ENCODE results near the gene RGP1. TPM values are rescaled to one million over a fixed set of nuclear protein-coding genes. Genes with fewer than 3 reads are reported as not detected.

Gene RGP1
- total and polyA plus RNA-seq, 9 of the 15 experiments (the other 6 are each of a cell fraction or from before 2014, with no cell fraction given) = 0.42 to 13.8 (median 6.7) TPM

GRCh38 chr9:35755071-35755470, 6.0 kb downstream of the RGP1 start:
- H3K4me1 ChIP-seq (replicated peaks in 1 of 2; ENCODE audit: control insufficient read depth in 2 of 2, insufficient read depth in 2 of 2, low read length in 2 of 2) = peaks cover 6 to 9% of the 10 kb centered on the region in 2 experiments
- H3K9ac ChIP-seq (ENCODE audit: insufficient read depth in 1 of 2, low read depth in 2 of 2, low read length in 2 of 2) = no peak overlapping the region
- no peaks in the 10 kb centered on the region for H3K9me1 ChIP-seq (ENCODE audit: control insufficient read depth, insufficient read depth, low read length)
- DNase-seq (ENCODE audit: extremely low read depth in 1 of 4, low spot score in 3 of 4) (no peak), FAIRE-seq (peak; percentile 40), ATAC-seq (no peak)
- H2AFZ ChIP-seq (ENCODE audit: low read depth, low read length) = no peak overlapping the region
- intact Hi-C loops (cut with micrococcal nuclease) (no loop called here), in situ Hi-C loops (cut with MboI) (no loop called here)
- no peaks in the 10 kb centered on the region for H3K9me3 ChIP-seq (replicated peaks; ENCODE audit: control insufficient read depth, insufficient read depth, low read depth, low read length)
- H3K4me2 ChIP-seq (ENCODE audit: insufficient read depth, low read length) = no peak overlapping the region
- POLR2A ChIA-PET = interaction anchor here (1.0 to 1.7 kb wide), 2 partner anchors 14 to 22 kb away, joined by 3 to 5 read pairs; partner anchors contain the start of genes CREB3 and TLN1
- no peaks in the 10 kb centered on the region for H4K20me1 ChIP-seq (replicated peaks; ENCODE audit: control insufficient read depth, insufficient read depth, low read length)
- peaks cover 27% of the 10 kb centered on the region for H3K79me2 ChIP-seq (ENCODE audit: control insufficient read depth, insufficient read depth, low read length)
- 7% methylated on average over 4 of the region's 4 CpGs for WGBS (ENCODE audit: insufficient coverage, low coverage, missing lambda C conversion rate)
- peaks cover 31% of the 10 kb centered on the region; the same call in 2 of the 3 replicates for H3K36me3 ChIP-seq (ENCODE audit: control insufficient read depth, insufficient read depth, low read length)
- BruUV-seq (replicated peaks) = no TSS peak
- no peak overlapping the region for H3K4me3 ChIP-seq
- no peaks in the 10 kb centered on the region for H3K27me3 ChIP-seq (ENCODE audit: control insufficient read depth in 2 of 2, insufficient read depth in 2 of 2, low read length in 2 of 2)
- H3K27ac ChIP-seq (ENCODE audit: extremely low read depth, low read depth, low read length) = no peak overlapping the region
- CTCF ChIA-PET (ENCODE audit: low intra/inter-chr PET ratio) = no interaction called here
- TF ChIP-seq NCOA2 (IDR thresholded peaks at IDR 0.05; ENCODE audit: partially characterized antibody in 2 of 2) = no peak
- no peak for TF ChIP-seq TBP (optimal IDR thresholded peaks at IDR 0.05; ENCODE audit: low read depth, low read length)
- TF ChIP-seq SAP30 (IDR thresholded peaks at IDR 0.05; ENCODE audit: borderline replicate concordance, insufficient read depth, low read depth, low read length, poor library complexity, severe bottlenecking) = no peak
- no peak for TF ChIP-seq RREB1 (CRISPR knock-in tag; IDR thresholded peaks at IDR 0.05)
- no peak for TF ChIP-seq ETS2 (tag; IDR thresholded peaks at IDR 0.05; ENCODE audit: borderline replicate concordance, poor library complexity, severe bottlenecking)
- TF ChIP-seq NFE2 (IDR thresholded peaks at IDR 0.05; ENCODE audit: low read depth) = peak; percentile 36; the same call in 1 of the 2 replicates
- peak; percentile 20 to 58; a peak in 3 of 4 replicates for TF ChIP-seq KDM1A (IDR thresholded peaks at IDR 0.05)
- TF ChIP-seq IRF2 (CRISPR knock-in tag; IDR thresholded peaks at IDR 0.05) = no peak
- TF ChIP-seq FOSL1 (tag; conservative IDR thresholded peaks at IDR 0.05) = 0 out of 2 replicates have a peak, but pooled peaks have one; percentile 14
- no peak for TF ChIP-seq ZNF583 (CRISPR knock-in tag; IDR thresholded peaks at IDR 0.05)
- TF ChIP-seq SMARCA5 (IDR thresholded peaks at IDR 0.05) = no peak
- TF ChIP-seq RCOR1 (IDR thresholded peaks at IDR 0.05; ENCODE audit: borderline replicate concordance in 1 of 2, low read depth in 2 of 2, low read length in 2 of 2) = peak in 1 of 2 experiments; percentile 58; a peak in 1 of 4 replicates
